Choroid plexus epithelial cell (primary cell): ENCODE results near the gene RBMS2.
A peak's percentile ranks its signal among the peaks of the same experiment; 100 is the strongest.

ENCODE experiments used
- DNase-seq: peaks from one replicate; pipeline ENCODE4 v3.0.0-alpha.2; 2010; ENCODE audit warnings: low read depth
- H3K4me3 ChIP-seq: 2 replicates; pipeline ENCODE4 v1.5.1; 2011; ENCODE audit warnings: low read depth, mild to moderate bottlenecking, control low read depth, low read length, moderate library complexity
- TF ChIP-seq, protein P1 (sequence below): conservative IDR thresholded peaks from 2 replicates; pipeline ENCODE4 v1.5.1; 2011; ENCODE audit warnings: low read depth, mild to moderate bottlenecking, control low read depth, inconsistent platforms, low read length, moderate library complexity

Gene RBMS2

DNA sequence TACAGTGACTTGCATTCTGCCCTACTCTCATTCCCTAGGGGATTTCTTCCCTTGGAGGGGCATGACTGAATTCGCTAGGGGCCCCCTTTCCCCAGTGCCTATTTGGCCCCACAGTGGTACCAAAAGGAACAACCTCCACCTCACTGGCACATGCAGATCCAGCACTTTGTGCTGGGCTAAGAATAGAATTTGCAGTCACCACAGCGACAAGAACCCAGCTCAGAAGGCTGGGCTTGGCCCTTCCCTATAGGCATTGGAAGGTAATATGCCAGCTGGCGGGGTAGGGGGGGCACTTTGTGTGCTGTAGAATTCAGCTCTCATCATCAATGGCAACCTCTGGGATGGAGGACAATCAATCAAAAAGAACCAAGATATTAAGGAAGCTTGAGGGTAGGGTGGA is 94.6 kb downstream of the RBMS2 start:
- TF ChIP-seq, protein P1, sequence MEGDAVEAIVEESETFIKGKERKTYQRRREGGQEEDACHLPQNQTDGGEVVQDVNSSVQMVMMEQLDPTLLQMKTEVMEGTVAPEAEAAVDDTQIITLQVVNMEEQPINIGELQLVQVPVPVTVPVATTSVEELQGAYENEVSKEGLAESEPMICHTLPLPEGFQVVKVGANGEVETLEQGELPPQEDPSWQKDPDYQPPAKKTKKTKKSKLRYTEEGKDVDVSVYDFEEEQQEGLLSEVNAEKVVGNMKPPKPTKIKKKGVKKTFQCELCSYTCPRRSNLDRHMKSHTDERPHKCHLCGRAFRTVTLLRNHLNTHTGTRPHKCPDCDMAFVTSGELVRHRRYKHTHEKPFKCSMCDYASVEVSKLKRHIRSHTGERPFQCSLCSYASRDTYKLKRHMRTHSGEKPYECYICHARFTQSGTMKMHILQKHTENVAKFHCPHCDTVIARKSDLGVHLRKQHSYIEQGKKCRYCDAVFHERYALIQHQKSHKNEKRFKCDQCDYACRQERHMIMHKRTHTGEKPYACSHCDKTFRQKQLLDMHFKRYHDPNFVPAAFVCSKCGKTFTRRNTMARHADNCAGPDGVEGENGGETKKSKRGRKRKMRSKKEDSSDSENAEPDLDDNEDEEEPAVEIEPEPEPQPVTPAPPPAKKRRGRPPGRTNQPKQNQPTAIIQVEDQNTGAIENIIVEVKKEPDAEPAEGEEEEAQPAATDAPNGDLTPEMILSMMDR = no peak
- H3K4me3 ChIP-seq = no peak overlapping the region
- no peak for DNase-seq

DNA sequence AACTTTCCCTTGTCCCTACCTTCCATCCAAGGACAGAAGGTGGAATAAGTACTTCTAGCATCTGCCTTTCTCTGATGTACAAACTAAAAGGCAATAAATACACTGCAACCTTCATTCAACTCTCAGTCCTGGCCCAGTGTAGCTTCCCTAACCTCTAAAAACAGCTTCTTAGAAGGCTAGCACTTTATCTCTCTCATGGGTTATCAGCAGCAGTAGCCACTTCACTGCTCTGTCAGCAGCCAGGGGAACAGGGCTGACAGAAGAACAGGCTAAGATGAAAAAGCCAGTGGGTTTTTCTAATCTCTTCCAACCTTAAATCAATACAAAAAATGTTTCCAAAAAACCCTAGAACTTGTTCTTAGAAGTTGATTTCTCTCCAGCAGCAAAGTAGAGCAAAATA is 95.3 kb downstream of the RBMS2 start:
- DNase-seq = no peak
- TF ChIP-seq, protein P1 = no peak

DNA sequence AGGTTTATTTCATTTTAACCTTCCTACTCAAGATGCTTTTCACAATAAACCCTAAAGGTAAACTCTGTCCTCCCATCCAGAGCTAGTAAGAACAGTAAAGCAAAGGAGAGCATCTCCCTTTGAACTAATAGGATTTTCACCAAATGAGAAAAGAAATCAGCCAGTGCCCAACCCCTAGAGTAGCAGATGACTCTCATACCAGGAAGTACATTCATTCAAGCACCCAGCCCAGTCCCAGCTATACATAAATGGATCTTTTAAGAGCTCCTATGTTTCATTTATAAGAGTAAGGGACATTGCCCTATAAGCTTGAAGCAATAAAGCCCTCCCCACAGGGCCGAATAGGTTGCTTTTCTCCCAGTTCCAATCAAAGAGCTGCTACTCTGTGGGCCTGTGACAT is 100.9 kb downstream of the RBMS2 start:
- no peak overlapping the region for H3K4me3 ChIP-seq
- no peak for DNase-seq
- TF ChIP-seq, protein P1 = no peak

More for the DNA sequence above, 95.3 kb downstream of the RBMS2 start:
- no peak overlapping the region for H3K4me3 ChIP-seq

DNA sequence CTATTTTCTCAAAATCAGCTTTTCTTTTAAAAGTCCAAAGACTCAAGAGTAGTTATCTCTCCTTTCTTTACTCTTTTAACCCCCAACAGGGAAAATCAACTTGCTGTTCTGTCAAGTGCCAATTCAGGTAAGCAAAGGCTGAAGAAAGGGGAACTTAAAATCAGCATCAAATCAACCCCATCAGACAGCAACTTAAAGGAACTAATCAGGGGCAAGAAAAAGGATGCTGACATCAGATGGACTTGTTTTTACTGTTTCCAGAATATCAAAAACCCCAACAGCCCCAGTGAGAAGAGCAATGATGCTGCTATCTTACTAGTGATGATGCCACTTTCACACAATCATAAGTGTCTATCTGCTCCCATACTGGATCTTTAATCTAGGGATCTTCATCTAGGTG is 105.1 kb downstream of the RBMS2 start:
- no peak for DNase-seq
- H3K4me3 ChIP-seq = no peak overlapping the region
- TF ChIP-seq, protein P1 = no peak

DNA sequence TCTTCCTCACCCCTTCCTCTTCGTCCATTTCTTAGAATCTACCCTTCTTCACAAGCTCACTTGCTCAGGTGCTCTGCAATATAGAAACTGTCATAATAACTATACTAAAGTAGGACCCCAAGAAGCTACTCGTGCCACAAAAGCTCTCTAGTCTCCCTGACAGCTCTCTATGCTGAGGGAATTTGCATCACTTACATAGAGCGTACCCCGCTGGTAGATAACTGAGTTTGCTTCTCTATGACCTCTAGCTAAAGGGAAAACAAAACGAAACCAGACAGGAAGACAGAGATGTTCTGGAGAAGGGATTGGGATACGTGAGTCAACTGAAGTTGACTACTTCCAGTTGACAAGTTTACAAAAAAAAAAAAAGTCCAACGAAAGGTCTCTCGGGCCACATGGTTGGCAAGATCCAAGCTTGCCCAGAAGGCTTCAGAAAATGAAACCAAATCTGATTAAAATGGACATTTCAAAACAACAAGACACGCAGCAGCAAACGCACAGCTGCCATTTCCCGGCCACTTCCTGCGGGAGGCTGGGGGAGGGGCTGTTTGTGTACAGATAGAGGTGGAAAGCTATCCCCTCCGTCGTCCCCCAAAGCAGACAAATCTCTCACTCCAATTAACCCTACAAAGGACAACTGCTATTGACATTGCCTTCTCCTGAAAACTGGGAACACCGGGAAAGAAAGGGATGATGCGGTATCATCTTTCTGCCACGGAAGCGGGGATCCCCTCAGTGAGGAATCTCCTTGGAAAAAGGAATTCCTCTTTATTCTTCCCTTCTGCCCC is 107.2 kb downstream of the RBMS2 start:
- TF ChIP-seq, protein P1 = no peak
- H3K4me3 ChIP-seq = peak overlapping the region; percentile 91
- DNase-seq = peak; percentile 72

DNA sequence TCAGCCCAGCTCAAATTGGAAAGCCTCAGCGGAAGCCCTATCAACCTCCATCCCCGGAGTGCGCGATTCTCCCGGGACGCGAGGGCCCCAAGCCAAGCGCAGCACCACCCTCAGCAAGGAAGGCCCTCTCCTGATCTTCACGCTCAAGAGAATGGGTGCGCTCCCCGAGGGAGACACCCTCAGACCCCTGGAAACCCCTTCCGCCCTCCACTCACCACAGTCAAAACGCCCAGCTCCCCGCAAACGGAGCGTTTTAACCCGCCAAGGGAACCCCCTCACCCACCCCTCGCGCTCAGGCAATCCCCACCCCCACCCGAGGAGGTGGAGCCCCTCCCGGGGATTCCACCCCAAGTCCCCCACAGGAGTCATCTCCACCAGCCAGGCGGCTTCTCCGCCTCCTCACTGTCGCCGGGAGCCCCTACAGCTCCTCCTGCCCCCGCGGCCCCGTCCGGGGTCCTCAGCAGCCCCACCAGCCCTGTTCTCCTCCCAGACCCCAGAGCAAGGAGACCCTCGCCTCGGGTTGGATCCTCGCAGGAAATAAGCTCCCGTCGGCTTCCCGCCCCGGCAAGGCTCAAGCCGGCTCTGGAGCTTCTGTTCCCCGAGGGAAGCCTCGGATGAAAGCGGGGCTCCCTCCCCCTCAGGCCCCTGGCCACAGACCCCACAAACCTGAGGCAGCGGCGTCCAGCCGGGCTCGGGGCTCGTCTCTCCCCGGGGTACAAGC is 108.0 kb downstream of the RBMS2 start:
- TF ChIP-seq, protein P1 = no peak
- DNase-seq = peak; percentile 16
- H3K4me3 ChIP-seq = peak overlapping the region; percentile 91
